Colonic mucosa (tissue), 4 donors: ENCODE measurements around the gene CDYL. TPM values are rescaled to one million over a fixed set of nuclear protein-coding genes. Genes with fewer than 3 reads are reported as not detected.

Source experiments
- DNase-seq: peaks from one replicate; pipeline ENCODE4 v3.0.0-alpha.2; 2020
- H3K27ac ChIP-seq: fragments of 200-600 bp; one replicate; pipeline ENCODE4 v1.8.0; 2021
- H3K27me3 ChIP-seq: fragments of 200-600 bp; one replicate; pipeline ENCODE4 v1.8.0; 2021
- H3K36me3 ChIP-seq: fragments of 200-600 bp; one replicate; pipeline ENCODE4 v1.8.0; 2021
- H3K4me1 ChIP-seq: fragments of 200-600 bp; one replicate; pipeline ENCODE4 v1.8.0; 2021; ENCODE audit warnings: mild to moderate bottlenecking
- H3K4me3 ChIP-seq: fragments of 200-600 bp; one replicate; pipeline ENCODE4 v1.8.0; 2021
- H3K9ac ChIP-seq, 2 donors: one replicate each; pipeline ENCODE4 v1.7.0; 2013; ENCODE audit warnings: control low read depth in 2 of 2, low read depth in 2 of 2, low read length in 2 of 2
- H3K9me3 ChIP-seq: fragments of 200-600 bp; one replicate; pipeline ENCODE4 v1.8.0; 2021
- CTCF ChIP-seq: fragments of 200-600 bp; IDR thresholded peaks from one replicate; pipeline ENCODE4 v1.8.0; 2022; ENCODE audit warnings: antibody characterized with exemption, mild to moderate bottlenecking
- intact Hi-C: fragments of 100-400 bp; cut with DNase I; formaldehyde crosslinking; loops from one replicate; pipeline ENCODE4 v1.14.1; 2022
- total RNA-seq, 2 donors: library from RNA; stranded (reverse); fragmentation: NEBNext Ultra II Directional in 1 of 2; extraction: Animal tissue kit (Norgen Biotek cat#: 25700) in 1 of 2; gene quantifications; one replicate each; pipeline ENCODE4 v1.2.1, GENCODE V29; 2021
- donor health status: healthy.
- donor health status: DM: no; HTN: no; CAD: no.
- donor health status: DM: no; HTN: no; CAD: no.

CDYL gene
- total RNA-seq, 2 donors from 2014 or later = 44.3 to 48.6 TPM

- TF ChIP-seq CTCF = no peak
Measured at GRCh38 chr6:4759997-4760396, 16.2 kb upstream of the CDYL start.

GRCh38 chr6:4760773-4761172, 15.4 kb upstream of the CDYL start:
- H3K9me3 ChIP-seq = no peaks in the 10 kb centered on the region
- H3K9ac ChIP-seq = no peak overlapping the region
- DNase-seq = no peak
- TF ChIP-seq CTCF = no peak
- intact Hi-C loops = no loop called here
- no peaks in the 10 kb centered on the region for H3K36me3 ChIP-seq
- H3K4me1 ChIP-seq = no peaks in the 10 kb centered on the region
- H3K27me3 ChIP-seq = no peaks in the 10 kb centered on the region
- no peak overlapping the region for H3K4me3 ChIP-seq
- H3K27ac ChIP-seq = no peak overlapping the region

More at GRCh38 chr6:4759997-4760396, 16.2 kb upstream of the CDYL start:
- Histone ChIP-seq H3K27me3 (no peaks in the 10 kb centered on the region), H3K4me1 (no peaks in the 10 kb centered on the region), H3K27ac (no peak overlapping the region), H3K4me3 (no peak overlapping the region), H3K36me3 (no peaks in the 10 kb centered on the region), H3K9me3 (no peaks in the 10 kb centered on the region), H3K9ac (no peak overlapping the region)
- DNase-seq = no peak
- intact Hi-C loops = no loop called here

GRCh38 chr6:4762294-4762693, 13.9 kb upstream of the CDYL start:
- Histone ChIP-seq H3K27ac (no peak overlapping the region), H3K9me3 (no peaks in the 10 kb centered on the region), H3K4me1 (no peaks in the 10 kb centered on the region), H3K4me3 (no peak overlapping the region), H3K27me3 (no peaks in the 10 kb centered on the region), H3K36me3 (no peaks in the 10 kb centered on the region), H3K9ac (no peak overlapping the region)
- DNase-seq = no peak
- intact Hi-C loops = no loop called here
- TF ChIP-seq CTCF = no peak

GRCh38 chr6:4763921-4764320, 12.3 kb upstream of the CDYL start:
- intact Hi-C loops = no loop called here
- H3K4me3 ChIP-seq = no peak overlapping the region
- no peaks in the 10 kb centered on the region for H3K36me3 ChIP-seq
- no peaks in the 10 kb centered on the region for H3K9me3 ChIP-seq
- H3K4me1 ChIP-seq = no peaks in the 10 kb centered on the region
- TF ChIP-seq CTCF = no peak
- no peak overlapping the region for H3K9ac ChIP-seq
- no peak for DNase-seq
- no peak overlapping the region for H3K27ac ChIP-seq
- H3K27me3 ChIP-seq = no peaks in the 10 kb centered on the region

GRCh38 chr6:4768815-4769214, 7.4 kb upstream of the CDYL start:
- intact Hi-C loops = no loop called here
- no peak for TF ChIP-seq CTCF
- no peak for DNase-seq

GRCh38 chr6:4772750-4773149, 3.5 kb upstream of the CDYL start:
- intact Hi-C loops = loop anchor here (10.0 kb wide), 1 partner anchor 458 kb away; no protein-coding TSS in a partner anchor
- DNase-seq = no peak
- no peaks in the 10 kb centered on the region for H3K9me3 ChIP-seq
- TF ChIP-seq CTCF = no peak
- H3K9ac ChIP-seq = no peak overlapping the region
- H3K4me3 ChIP-seq = no peak overlapping the region
- peaks cover 2% of the 10 kb centered on the region for H3K4me1 ChIP-seq
- H3K36me3 ChIP-seq = no peaks in the 10 kb centered on the region
- no peak overlapping the region for H3K27ac ChIP-seq
- H3K27me3 ChIP-seq = no peaks in the 10 kb centered on the region

More at GRCh38 chr6:4768815-4769214, 7.4 kb upstream of the CDYL start:
- H3K9me3 ChIP-seq = no peaks in the 10 kb centered on the region
- no peak overlapping the region for H3K9ac ChIP-seq
- H3K36me3 ChIP-seq = no peaks in the 10 kb centered on the region
- H3K27me3 ChIP-seq = no peaks in the 10 kb centered on the region
- H3K4me1 ChIP-seq = no peaks in the 10 kb centered on the region
- no peak overlapping the region for H3K4me3 ChIP-seq
- no peak overlapping the region for H3K27ac ChIP-seq
